HG03469 (cell line): ENCODE measurements around the gene CHIA.

ENCODE experiments used
- ATAC-seq: cut with Tn5 transposase; IDR thresholded peaks from one replicate; pipeline ENCODE4 v1.9.1; 2021; ENCODE audit warnings: mild to moderate bottlenecking, moderate library complexity, moderate number of reproducible peaks; ENCODE audit not compliant: unreplicated experiment

Gene CHIA

GRCh38 chr1:111290630-111291029 is at the start of gene CHIA:
Gene CHIA (plus strand): TSS chr1:111290851. CDS start chr1:111310468, 19,617 bp downstream.
- no peak for ATAC-seq

- ATAC-seq, result no peak
Observed at GRCh38 chr1:111241797-111242196, 48.9 kb upstream of the CHIA start.

GRCh38 chr1:111242805-111243523 is 47.7 kb upstream of the CHIA start:
- ATAC-seq, result no peak

GRCh38 chr1:111247125-111247838 is 43.4 kb upstream of the CHIA start:
- ATAC-seq, result no peak

GRCh38 chr1:111249960-111250359 is 40.7 kb upstream of the CHIA start:
- ATAC-seq, result no peak

- no peak for ATAC-seq
Observed at GRCh38 chr1:111251570-111251969, 39.1 kb upstream of the CHIA start.

- no peak for ATAC-seq
Observed at GRCh38 chr1:111252786-111253185, 37.9 kb upstream of the CHIA start.

GRCh38 chr1:111253876-111254275 is 36.8 kb upstream of the CHIA start:
- ATAC-seq, result no peak

GRCh38 chr1:111256988-111257658 is 33.5 kb upstream of the CHIA start:
- ATAC-seq, result no peak

GRCh38 chr1:111267801-111268508 is 22.7 kb upstream of the CHIA start:
- ATAC-seq, result no peak

GRCh38 chr1:111269825-111270406 is 20.7 kb upstream of the CHIA start:
- no peak for ATAC-seq

- no peak for ATAC-seq
Observed at GRCh38 chr1:111270771-111271463, 19.7 kb upstream of the CHIA start.

- ATAC-seq, result no peak
Observed at GRCh38 chr1:111271464-111271801, 19.2 kb upstream of the CHIA start.

- no peak for ATAC-seq
Observed at GRCh38 chr1:111272081-111272480, 18.6 kb upstream of the CHIA start.

- ATAC-seq, result no peak
Observed at GRCh38 chr1:111274653-111275052, 16.0 kb upstream of the CHIA start.

GRCh38 chr1:111275079-111275478 is 15.6 kb upstream of the CHIA start:
- ATAC-seq, result no peak

- no peak for ATAC-seq
Observed at GRCh38 chr1:111275780-111276433, 14.7 kb upstream of the CHIA start.

GRCh38 chr1:111279144-111279543 is 11.5 kb upstream of the CHIA start:
- ATAC-seq, result no peak

GRCh38 chr1:111280267-111280666 is 10.4 kb upstream of the CHIA start:
- no peak for ATAC-seq

- ATAC-seq, result no peak
Observed at GRCh38 chr1:111281411-111281810, 9.2 kb upstream of the CHIA start.
